GM18505 (cell line): ENCODE results near the gene JUNB.

ENCODE experiments used
- ATAC-seq: cut with Tn5 transposase; IDR thresholded peaks from one replicate; pipeline ENCODE4 v1.9.1; 2021; ENCODE audit not compliant: unreplicated experiment
- POLR2A ChIP-seq: IDR thresholded peaks from 4 replicates; pipeline ENCODE4 v1.6.1; 2011; ENCODE audit warnings: borderline replicate concordance; ENCODE audit not compliant: insufficient read depth, insufficient read length; ENCODE audit errors: extremely low read depth

Gene JUNB

GRCh38 chr19:12791345-12792050 is at the start of gene JUNB:
Gene JUNB (plus strand): TSS chr19:12791486. CDS start chr19:12791772, 286 bp downstream.
- peak; percentile 22 for ATAC-seq
- peak; percentile 100 for TF ChIP-seq POLR2A

DNA sequence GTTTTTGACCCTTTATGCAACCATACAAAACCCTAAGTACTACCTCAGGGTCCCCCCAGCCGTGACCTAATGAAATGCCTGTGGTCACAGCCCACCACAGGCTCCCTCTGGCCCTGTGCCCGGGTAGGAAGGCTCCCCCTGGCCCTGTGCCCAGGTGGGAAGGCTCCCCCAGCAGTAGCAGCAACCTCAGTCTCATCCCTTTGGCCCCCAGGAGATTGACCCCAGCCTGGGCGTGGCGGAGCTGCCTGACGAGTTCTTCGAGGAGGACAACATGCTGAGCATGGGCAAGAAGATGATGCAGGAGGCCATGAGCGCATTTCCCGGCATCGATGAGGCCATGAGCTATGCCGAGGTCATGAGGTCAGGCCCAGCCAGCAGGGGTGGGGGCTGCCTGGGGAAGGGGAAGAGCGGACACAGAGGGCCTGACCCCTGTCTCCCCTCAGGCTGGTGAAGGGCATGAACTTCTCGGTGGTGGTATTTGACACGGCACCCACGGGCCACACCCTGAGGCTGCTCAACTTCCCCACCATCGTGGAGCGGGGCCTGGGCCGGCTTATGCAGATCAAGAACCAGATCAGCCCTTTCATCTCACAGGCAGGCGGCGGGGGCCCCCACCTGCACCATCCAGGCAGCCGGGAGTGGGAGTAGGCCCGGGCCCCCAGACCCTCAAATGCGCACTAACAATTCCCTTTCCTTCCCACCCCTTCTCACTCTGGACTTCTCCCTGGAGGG is 46.0 kb upstream of the JUNB start:
- ATAC-seq = no peak

GRCh38 chr19:12748489-12748888 is 42.8 kb upstream of the JUNB start:
- no peak for TF ChIP-seq POLR2A
- no peak for ATAC-seq

More for the DNA sequence above, 46.0 kb upstream of the JUNB start:
- no peak for TF ChIP-seq POLR2A

- TF ChIP-seq POLR2A = no peak
- ATAC-seq = no peak
Observed at GRCh38 chr19:12749938-12750521, 41.3 kb upstream of the JUNB start.

DNA sequence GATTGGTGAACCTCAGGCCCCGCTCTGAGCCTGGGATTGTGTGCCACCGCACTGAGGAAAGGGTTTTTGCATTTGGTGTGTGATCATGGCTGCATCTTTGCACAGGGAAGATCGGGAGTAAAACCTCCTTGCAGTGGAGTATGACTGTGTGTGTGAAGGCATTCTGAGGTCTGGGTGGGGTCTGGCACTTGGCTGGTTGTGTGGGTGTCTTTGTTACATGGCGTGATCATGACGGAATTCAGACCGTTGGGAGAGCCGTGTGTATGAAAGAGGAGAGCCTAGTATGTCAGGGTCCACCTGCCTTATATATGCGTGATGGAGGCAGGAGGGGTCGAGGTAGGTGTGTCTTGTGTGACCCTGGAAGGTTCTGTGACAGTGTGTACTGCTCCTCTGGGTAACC is 40.4 kb upstream of the JUNB start:
- no peak for ATAC-seq
- TF ChIP-seq POLR2A = no peak

GRCh38 chr19:12751635-12752034 is 39.7 kb upstream of the JUNB start, which contains the start of gene BEST2:
Gene BEST2 (plus strand): TSS chr19:12751791. CDS start chr19:12752593, 802 bp downstream.
- no peak for TF ChIP-seq POLR2A
- ATAC-seq = no peak

DNA sequence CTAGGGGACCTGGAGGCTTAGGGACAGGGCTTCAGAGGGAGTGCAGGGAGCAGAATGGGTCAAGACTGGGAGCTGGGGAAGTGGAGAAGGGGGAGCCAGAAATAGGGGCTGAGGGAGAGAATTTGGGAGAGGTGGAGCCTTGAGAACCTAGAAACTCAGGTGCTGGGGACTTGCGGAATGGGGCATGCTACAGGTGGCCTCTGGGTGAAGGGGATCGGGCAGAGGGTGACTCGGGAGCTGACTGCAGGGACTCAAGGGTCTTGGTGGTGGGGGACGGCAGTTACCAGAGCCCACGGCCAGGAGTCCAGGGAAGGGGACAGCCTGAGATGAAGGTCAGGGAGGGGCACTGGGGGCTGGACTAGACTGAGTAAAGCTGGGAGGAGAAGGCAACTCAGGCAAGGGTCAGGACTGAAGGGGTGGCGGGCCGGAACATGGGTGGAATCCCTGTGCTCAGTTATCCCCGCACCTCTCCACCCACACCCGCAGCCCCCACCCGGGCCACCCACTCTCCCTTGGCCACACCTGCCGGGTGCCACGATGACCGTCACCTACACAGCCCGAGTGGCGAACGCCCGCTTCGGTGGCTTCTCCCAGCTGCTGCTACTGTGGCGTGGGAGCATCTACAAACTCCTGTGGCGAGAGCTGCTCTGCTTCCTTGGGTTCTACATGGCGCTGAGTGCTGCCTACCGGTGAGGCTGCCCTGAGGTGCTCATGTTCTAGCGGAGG is 39.1 kb upstream of the JUNB start:
- no peak for TF ChIP-seq POLR2A
- no peak for ATAC-seq

DNA sequence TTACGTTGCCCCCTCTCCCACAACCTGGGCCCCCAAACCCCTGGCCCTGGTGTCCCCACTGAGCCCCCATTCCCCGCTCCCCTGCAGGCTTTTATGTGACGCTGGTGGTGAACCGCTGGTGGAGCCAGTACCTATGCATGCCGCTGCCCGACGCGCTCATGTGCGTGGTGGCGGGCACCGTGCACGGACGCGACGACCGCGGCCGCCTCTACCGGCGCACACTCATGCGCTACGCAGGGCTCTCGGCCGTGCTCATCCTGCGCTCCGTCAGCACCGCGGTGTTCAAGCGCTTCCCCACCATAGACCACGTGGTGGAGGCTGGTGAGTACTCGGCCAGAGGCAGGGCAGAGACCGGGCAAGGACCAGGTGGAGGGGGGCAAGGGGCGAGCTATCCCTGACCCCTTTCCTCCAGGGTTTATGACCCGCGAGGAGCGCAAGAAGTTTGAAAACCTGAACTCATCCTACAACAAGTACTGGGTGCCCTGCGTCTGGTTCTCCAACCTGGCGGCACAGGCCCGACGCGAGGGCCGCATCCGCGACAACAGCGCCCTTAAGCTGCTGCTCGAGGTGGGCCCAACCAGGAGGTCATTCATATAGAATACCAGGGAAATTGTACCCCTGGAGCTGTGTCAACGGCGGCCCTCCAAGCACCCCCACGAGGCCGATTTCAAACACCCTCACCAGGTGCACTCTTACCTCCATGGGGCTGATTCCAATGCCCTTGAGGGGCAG is 36.7 kb upstream of the JUNB start:
- no peak for TF ChIP-seq POLR2A
- no peak for ATAC-seq

DNA sequence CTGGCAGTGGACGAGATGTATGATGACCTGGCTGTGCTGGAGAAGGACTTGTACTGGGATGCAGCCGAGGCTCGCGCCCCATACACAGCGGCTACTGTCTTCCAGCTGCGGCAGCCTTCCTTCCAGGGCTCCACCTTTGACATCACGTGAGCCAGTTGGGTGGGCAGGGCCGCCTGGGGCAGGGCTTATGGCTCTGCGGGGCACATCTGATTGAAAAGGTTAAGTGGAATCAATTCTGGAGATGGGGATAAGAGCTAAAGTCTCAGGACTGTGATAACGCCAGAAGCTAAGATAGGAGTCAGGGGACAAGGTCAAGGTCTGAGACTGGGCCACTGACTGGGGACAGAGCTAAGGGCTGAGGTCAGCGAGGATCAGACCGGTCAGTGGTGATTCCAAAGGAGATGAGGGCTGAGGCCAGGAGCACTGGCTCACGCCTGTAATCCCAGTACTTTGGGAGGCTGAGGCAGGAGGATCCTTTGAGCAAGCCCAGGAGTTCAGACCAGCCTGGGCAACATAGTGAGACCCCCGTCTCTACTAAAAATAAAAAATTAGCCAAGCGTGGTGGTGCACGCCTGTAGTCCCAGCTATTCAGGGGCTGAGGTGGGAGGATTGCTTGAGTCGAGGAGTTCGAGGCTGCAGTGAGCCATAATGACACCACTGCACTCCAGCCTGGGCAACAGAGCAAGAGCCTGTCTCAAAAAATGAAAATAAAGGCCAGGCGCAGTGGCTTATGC is 35.0 kb upstream of the JUNB start:
- TF ChIP-seq POLR2A = no peak
- ATAC-seq = no peak

- ATAC-seq = no peak
Observed at GRCh38 chr19:12757544-12758274, 33.6 kb upstream of the JUNB start.

DNA sequence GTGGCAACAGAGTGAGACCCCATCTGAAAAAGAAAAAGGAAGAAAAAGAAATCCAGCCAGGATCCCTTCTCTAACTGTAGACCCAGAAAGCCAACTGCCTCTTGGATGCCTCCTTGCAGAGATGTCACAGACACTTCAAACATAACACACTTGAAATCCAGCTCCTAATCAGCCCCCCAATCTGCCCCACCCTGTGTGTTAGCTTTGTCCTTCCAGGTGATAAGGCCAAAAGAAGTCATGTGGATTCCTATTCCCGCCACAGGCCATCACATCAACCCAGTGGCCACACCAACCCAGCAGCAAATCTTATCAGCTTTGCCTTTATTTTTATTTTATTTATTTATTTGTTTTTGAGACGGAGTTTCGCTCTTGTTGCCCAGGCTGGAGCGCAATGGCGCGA is 31.6 kb upstream of the JUNB start:
- no peak for TF ChIP-seq POLR2A
- ATAC-seq = no peak

More at GRCh38 chr19:12757544-12758274, 33.6 kb upstream of the JUNB start:
- no peak for TF ChIP-seq POLR2A
